HG03469 (cell line): ENCODE results near the gene CEMIP2.

Source experiments
- ATAC-seq: cut with Tn5 transposase; IDR thresholded peaks from one replicate; pipeline ENCODE4 v1.9.1; 2021; ENCODE audit warnings: mild to moderate bottlenecking, moderate library complexity, moderate number of reproducible peaks; ENCODE audit not compliant: unreplicated experiment

CEMIP2 gene

DNA sequence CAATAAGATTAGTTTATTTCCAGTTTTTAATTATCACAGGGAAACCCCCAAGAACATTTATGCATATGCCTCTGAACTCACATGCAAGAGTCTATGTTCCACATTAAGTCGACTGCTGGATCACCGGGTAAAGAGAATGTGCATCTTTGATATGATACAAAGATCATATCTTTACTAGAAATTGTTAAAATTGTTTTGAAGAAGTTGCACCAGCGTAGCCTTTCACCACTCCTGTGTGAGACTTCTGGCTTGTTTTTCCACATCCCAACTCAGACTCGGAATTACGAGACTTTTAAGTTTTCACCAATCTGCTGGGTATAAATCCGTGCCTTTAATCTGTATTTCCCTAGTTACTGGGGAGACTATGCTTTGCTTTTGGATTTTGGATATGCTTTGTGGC, 113.2 kb downstream of the CEMIP2 start:
- no peak for ATAC-seq

GRCh38 chr9:71652480-71652879, 115.8 kb downstream of the CEMIP2 start:
- no peak for ATAC-seq

GRCh38 chr9:71648453-71648852, 119.9 kb downstream of the CEMIP2 start:
- no peak for ATAC-seq

GRCh38 chr9:71647094-71647591, 121.2 kb downstream of the CEMIP2 start:
- ATAC-seq: no peak

DNA sequence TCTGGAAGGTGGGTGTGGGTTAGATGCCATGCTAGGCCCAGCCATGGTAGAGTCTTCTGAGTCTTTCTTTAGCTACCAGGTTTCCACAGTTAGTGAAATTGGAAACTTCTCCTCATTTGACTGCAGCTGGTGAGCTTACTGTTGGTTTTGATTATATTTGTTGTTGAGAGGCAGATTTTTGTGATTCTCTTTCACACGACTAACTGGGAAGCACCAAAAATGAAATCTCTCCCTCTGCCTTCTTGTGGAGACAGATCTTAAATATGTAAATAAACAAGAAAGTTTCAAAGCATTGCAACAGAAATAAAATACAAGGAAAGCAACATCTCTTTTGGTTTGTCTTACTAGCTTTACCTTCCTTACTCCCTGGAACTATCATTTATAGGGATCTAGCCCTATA, 122.2 kb downstream of the CEMIP2 start:
- ATAC-seq: no peak

- no peak for ATAC-seq
Observed at GRCh38 chr9:71644819-71645362, 123.4 kb downstream of the CEMIP2 start.

DNA sequence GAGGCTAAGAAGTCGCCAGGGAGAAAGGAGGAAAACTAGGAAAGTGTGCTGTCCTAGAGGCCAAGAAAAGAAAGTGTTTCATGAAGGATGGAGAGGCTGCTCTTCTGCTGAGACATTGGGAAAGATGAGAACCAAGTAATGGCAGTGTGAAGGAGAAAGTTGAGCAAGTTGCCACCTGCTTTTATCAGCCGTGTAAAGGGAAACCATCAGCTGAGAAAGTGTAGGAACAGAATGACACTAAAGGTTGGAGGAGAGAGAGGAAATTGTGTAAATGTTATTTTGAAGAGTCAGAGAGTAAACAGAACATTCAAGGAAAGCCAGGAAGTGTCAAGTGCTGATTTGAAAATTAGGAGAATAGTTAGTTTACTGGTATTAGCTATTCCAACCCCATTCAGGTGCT, 125.0 kb downstream of the CEMIP2 start:
- ATAC-seq: no peak

GRCh38 chr9:71642056-71642455, 126.3 kb downstream of the CEMIP2 start:
- no peak for ATAC-seq

DNA sequence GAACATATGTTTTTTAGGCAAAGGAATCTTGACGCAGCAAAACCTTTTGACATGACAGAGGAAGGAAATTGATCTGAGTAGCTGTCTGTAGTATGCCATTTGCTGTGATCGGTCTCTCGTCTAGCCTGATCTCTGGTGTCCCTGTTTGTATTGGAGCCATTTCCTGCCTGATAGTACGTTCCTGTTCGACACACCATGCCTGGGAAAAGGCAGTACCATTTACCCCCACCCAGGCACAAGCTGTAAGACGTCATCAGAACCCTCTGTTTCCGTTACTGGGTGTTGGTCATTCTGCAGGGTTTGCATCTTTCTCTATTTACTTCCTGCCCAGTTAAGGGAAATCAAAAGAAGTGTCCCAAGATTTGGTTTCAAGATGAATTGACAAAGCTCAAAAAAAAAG, 129.7 kb downstream of the CEMIP2 start:
- no peak for ATAC-seq

DNA sequence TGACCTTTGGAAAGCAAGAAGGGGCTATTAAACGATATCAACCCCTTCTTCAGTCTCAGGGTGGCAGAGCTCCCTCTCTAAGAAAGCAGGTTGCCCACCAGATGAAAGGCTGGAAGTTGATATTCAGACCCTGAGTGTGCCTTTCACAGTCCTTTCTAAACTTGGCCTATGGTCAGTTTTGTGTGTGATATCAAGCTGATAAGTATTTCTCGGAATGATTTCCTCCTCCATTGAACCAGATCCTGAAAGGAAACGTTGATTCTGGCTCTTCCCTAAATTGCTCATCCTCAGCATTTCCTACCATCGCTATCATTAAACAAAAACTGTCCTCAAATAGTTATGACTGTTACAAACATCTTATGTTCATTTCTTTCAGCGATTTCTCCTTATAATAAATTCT, 130.4 kb downstream of the CEMIP2 start:
- ATAC-seq: no peak

DNA sequence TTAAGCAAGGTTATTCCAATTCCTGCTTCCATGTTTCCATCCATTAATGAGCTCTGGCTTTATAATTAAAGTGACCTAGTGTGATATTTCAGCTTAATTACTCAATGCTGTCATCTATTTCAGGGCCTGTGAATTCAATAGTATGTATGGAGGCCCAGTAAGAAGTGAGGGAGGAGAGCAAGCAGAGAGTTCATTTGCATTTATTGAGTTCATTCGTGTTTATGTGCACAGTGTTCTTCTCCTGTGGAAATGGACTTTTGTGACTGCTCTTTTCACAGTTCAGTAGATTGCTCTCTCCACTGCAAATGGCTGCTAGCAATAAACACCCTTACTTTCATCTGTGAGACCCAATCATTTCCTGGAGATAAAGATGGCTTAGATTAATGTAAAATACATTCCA, 130.9 kb downstream of the CEMIP2 start:
- no peak for ATAC-seq

DNA sequence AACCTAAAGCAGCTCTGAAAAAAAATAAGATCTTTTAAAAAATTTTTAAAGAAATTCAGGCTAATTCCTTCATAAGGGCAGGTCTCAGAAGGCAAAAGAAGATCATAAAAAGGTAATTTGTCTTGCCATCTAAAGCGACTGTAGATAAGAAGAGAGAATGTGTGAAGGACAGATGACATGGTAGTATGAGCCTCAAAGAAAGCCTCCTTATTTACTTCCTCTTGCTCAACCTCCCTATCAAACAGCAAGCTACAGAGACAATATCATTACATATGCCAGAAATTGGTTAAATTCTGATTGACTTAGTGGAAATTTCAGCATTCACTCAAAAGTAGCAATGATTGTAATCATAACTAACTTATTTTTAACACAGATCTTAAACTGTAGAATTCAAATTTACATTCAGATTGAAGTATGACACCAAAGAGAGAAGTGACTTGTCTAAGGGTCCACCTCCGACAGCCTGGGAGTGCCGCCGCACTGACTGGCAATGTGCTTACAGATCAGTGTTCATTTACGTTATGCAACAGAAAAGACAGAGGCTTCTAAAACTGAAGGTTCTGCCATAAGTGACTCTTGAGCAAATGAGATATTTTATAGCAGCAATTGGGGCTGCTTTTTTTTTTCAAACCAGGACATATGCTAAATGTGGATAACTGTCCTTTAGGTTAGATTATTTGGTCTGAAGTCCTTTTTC, 132.0 kb downstream of the CEMIP2 start:
- ATAC-seq: no peak

GRCh38 chr9:71634752-71635151, 133.6 kb downstream of the CEMIP2 start:
- no peak for ATAC-seq
